Measurements from ENCODE around the gene CORO2A. TPM values are rescaled to one million over a fixed set of nuclear protein-coding genes. Genes with fewer than 3 reads are reported as not detected.
"Not testable (repeated sequence)": the region's sequence is repeated elsewhere in the genome, so short reads cannot be mapped to it uniquely, and the experiment has no call there.

Gene CORO2A
- total RNA-seq, 4 donors from 2014 or later = 0.42 to 2.7 (median 1.9) TPM

- Histone ChIP-seq H3K4me3 (no peak overlapping the region), H3K9me3 (no peaks in the 10 kb centered on the region), H3K27me3 (no peaks in the 10 kb centered on the region), H3K27ac (replicated peaks in 1 of 4) (no peak overlapping the region), H3K36me3 (peaks cover 0 to 6% (median 0%) of the 10 kb centered on the region in 4 donors), H3K4me1 (no peaks in the 10 kb centered on the region)
- WGBS = 95% methylated on average over 7 of the region's 12 CpGs
- no peak for DNase-seq (ENCODE audit: extremely low spot score)
- no peak for TF ChIP-seq POLR2A (IDR thresholded peaks at IDR 0.05; ENCODE audit: low read depth)
- no peak for TF ChIP-seq EP300 (IDR thresholded peaks at IDR 0.05)
- no peak for TF ChIP-seq POLR2AphosphoS5 (IDR thresholded peaks at IDR 0.05)
- no peak for TF ChIP-seq CTCF (IDR thresholded peaks at IDR 0.05)
- intact Hi-C loops (cut with DNase I) = no loop called here
Observed at GRCh38 chr9:98134702-98135557, 57.5 kb downstream of the CORO2A start.

GRCh38 chr9:98132806-98133631 is 59.4 kb downstream of the CORO2A start:
- Histone ChIP-seq H3K9me3 (no peaks in the 10 kb centered on the region), H3K36me3 (peaks cover 0 to 6% (median 0%) of the 10 kb centered on the region in 4 donors), H3K27ac (replicated peaks in 1 of 4) (no peak overlapping the region), H3K4me1 (no peaks in the 10 kb centered on the region), H3K4me3 (no peak overlapping the region), H3K27me3 (no peaks in the 10 kb centered on the region)
- 81% methylated on average over 13 of the region's 14 CpGs for WGBS
- DNase-seq (ENCODE audit: extremely low spot score) = no peak
- TF ChIP-seq CTCF (IDR thresholded peaks at IDR 0.05) (no peak), POLR2AphosphoS5 (IDR thresholded peaks at IDR 0.05) (no peak), POLR2A (IDR thresholded peaks at IDR 0.05; ENCODE audit: low read depth) (no peak), EP300 (IDR thresholded peaks at IDR 0.05) (no peak)
- intact Hi-C loops (cut with DNase I) = no loop called here

- no peak overlapping the region for H3K27ac ChIP-seq (replicated peaks in 1 of 4)
- no peaks in the 10 kb centered on the region for H3K27me3 ChIP-seq
- intact Hi-C loops (cut with DNase I) = no loop called here
- no peak overlapping the region for H3K4me3 ChIP-seq
- DNase-seq (ENCODE audit: extremely low spot score) = no peak
- WGBS = 85% methylated on average over 9 of the region's 9 CpGs
- H3K36me3 ChIP-seq = peaks cover 0 to 6% (median 0%) of the 10 kb centered on the region in 4 donors
- H3K4me1 ChIP-seq = no peaks in the 10 kb centered on the region
- TF ChIP-seq CTCF (IDR thresholded peaks at IDR 0.05) (no peak), POLR2AphosphoS5 (IDR thresholded peaks at IDR 0.05) (no peak), EP300 (IDR thresholded peaks at IDR 0.05) (no peak), POLR2A (IDR thresholded peaks at IDR 0.05; ENCODE audit: low read depth) (no peak)
- no peaks in the 10 kb centered on the region for H3K9me3 ChIP-seq
Observed at GRCh38 chr9:98132158-98132557, 60.3 kb downstream of the CORO2A start.

DNA sequence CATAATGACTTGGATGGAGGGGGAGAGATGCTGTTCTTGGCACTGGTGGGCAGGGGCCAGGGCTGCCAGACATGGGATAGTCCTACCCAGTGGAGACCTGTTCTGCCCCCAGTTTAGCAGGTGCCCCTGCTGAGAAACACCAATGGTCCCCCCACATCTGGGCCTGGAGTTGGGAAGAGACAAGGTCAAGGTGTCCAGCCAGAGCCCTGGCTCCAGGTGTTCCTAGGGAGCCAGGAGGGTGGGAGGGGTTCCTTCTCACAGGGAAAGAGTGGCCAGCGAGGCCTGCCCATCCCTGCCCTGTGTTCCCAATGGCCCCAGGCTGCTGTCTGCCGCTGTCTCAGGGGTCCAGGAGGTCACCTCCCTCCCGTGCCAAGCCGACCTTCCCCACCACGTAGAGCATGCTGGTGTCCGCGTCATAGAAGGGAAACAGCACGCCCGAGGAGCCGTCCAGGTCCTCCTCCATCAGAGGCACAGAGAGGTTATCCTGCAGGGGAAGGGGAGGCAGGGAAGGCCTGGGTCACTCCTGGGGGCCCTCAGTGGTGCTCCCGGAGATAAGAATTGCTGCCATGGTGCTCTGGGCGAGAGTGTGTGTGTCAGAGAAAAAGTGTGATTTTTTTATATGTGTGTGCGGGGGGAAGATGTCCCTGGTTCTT is 61.7 kb downstream of the CORO2A start:
- TF ChIP-seq EP300 (IDR thresholded peaks at IDR 0.05) (no peak), POLR2AphosphoS5 (IDR thresholded peaks at IDR 0.05) (no peak), POLR2A (IDR thresholded peaks at IDR 0.05; ENCODE audit: low read depth) (no peak), CTCF (IDR thresholded peaks at IDR 0.05) (no peak)
- Histone ChIP-seq H3K9me3 (no peaks in the 10 kb centered on the region), H3K4me1 (no peaks in the 10 kb centered on the region), H3K27ac (replicated peaks in 1 of 4) (no peak overlapping the region), H3K36me3 (peaks cover 0 to 6% (median 0%) of the 10 kb centered on the region in 4 donors), H3K4me3 (no peak overlapping the region), H3K27me3 (no peaks in the 10 kb centered on the region)
- intact Hi-C loops (cut with DNase I) = no loop called here
- WGBS = 87% methylated on average over 12 of the region's 13 CpGs
- no peak for DNase-seq (ENCODE audit: extremely low spot score)

GRCh38 chr9:98130060-98130459 is 62.4 kb downstream of the CORO2A start:
- H3K27ac ChIP-seq (replicated peaks in 1 of 4); H3K4me3 ChIP-seq; H3K9me3 ChIP-seq; H3K27me3 ChIP-seq; DNase-seq (ENCODE audit: extremely low spot score); H3K4me1 ChIP-seq; H3K36me3 ChIP-seq; intact Hi-C loops (cut with DNase I): not testable (repeated sequence)
- WGBS = 93% methylated on average over 4 of the region's 4 CpGs

All from esophagus muscularis mucosa (tissue), 4 donors.